GM12892 (cell line): ENCODE data around the gene SPATA24.

Experiments used
- POLR2A ChIP-seq: IDR thresholded peaks from 2 replicates; pipeline ENCODE4 v1.6.1; 2011; ENCODE audit warnings: low read depth, low read length, control low read depth
- POLR2AphosphoS5 ChIP-seq: IDR thresholded peaks from 2 replicates; pipeline ENCODE4 v1.6.1; 2011; ENCODE audit warnings: low read depth, low read length, control low read depth
- TAF1 ChIP-seq: IDR thresholded peaks from 2 replicates; pipeline ENCODE4 v1.6.1; 2011; ENCODE audit warnings: low read depth, mild to moderate bottlenecking, control low read depth, low read length, borderline replicate concordance

DNA sequence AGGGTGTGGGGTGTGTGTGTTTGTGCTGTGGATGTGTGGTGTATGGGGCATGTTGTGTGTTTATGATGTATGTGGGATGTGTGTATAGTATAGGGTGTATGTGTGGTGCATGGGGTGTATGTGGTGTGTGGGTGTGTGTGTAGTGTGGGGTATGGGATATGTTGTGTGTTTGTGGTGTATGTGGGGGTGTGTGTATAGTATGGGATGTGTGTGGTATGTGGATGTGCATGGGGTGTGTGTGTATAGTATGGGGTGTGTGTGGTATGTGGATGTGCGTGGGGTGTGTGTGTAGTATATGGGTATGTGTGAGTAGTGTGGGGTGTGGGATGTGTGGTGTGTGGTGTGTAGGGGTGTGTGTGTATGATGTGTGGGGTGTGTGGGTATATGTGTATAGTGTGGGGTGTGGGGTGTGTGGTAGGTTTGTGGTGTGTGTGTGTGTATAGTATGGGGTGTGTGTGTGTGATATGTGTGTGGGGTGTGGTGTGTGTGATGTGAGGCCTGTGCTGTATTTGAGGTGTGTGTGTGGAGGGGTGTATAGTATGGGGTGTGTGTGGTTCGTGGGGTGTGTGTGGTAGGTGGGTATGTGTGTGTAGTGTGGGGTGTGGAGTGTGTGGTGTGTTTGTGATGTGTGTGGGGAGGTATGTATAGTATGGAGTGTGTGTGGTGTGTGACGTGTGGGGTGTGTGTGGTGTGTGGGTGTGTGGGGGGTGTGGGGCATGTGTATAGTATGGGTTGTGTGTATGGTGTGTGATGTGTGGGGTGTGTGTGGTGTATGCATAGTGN, 48.2 kb upstream of the SPATA24 start:
- no peak for TF ChIP-seq POLR2A
- TF ChIP-seq TAF1 = no peak
- no peak for TF ChIP-seq POLR2AphosphoS5
